RPMI7951 (cell line): Measurements from ENCODE around the gene CNOT6L. TPM values are rescaled to one million over a fixed set of nuclear protein-coding genes. Genes with fewer than 3 reads are reported as not detected.
"Not testable (repeated sequence)": the region's sequence is repeated elsewhere in the genome, so short reads cannot be mapped to it uniquely, and the experiment has no call there.

Experiments
- DNase-seq: peaks from one replicate; pipeline ENCODE4 v3.0.0-alpha.2; 2012; ENCODE audit warnings: low read depth
- total RNA-seq: library from RNA; depleted of rRNA; stranded (reverse); fragments of >200 nt; shearing (Covaris generic); gene quantifications from 2 replicates; pipeline ENCODE4 v1.2.3, GENCODE V29; 2014; rRNA removed

Gene CNOT6L
- total RNA-seq = 7.6 and 8.4 TPM in 2 replicates

DNA sequence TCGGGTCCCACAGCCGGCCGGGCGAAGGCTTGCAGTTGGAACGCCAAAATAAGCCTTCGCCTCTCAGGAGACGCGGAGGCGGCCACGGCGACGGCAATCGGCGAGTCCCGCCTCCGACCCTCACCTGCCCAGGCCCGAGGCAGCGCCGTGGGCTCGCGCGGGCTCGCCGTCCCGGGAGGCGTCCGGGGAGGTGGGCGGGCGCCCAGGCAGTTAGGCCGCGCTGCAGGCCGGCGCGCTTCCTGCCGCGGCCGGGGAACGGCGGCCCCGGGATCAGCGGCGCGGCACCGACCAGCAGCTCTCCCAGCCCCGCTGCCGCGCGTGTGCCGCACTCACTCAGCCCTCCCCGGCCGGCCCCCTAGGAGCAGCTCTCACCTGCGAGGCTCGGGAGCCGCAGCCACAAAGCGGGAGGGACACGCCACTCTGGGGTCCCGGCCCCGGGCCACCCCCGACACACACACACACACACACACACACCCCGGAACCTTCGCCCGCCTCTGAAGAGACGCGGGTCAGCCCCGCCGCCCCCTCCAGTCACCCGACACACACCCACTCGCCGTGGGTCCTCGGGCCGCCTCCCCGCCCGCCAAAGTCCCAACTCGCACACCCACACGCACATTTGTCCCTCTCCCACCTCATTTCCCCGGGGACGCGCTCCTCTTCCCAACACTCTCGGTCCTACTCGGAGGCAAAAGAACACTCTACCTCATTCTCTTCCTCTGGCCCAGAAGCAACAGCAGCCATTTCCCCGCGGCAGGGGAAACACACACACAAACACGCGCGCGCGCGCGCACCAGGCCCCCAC is at the start of gene CNOT6L:
TSS of gene CNOT6L (minus strand) at position 767 of the 802 bp plus-strand sequence. CDS start at position 707, 60 bp downstream.
- peak; percentile 47 for DNase-seq

DNA sequence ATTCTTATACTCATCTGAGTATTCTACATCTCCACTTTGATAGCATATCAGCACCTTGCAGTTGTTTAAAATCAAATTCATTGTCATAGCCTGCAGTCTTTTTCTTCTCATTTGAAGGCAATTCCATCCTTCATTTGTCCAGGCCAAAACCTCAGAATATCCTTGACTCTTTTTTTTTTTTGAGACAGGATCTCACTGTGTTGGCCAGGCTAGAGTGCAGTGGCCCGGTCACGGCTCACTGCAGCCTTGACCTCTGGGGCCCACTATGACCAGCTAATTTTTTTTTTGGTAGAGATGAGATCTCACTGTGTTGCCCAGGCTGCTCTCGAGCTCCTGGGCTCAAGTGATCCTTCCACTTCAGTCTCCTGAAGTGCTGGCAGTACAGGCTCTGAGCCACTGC is 46.1 kb upstream of the CNOT6L start:
- DNase-seq = no peak

DNA sequence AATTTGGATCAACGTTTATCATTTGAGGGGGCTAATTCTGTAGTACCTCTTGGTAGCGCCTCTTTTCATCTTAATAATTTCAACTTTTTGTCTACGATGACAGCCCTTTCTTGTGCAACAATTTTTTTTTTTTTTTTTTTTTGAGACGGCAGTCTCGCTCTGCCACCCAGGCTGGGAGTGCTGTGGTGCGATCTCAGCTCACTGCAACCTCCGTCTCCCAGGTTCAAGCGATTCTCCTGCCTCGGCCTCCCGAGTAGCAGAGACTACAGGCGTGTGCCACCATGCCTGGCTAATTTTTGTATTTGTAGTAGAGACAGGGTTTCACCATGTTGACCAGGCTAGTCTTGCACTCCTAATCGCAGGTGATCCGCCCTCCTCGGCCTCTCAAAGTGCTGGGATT is 44.2 kb upstream of the CNOT6L start:
- not testable (repeated sequence) for DNase-seq

DNA sequence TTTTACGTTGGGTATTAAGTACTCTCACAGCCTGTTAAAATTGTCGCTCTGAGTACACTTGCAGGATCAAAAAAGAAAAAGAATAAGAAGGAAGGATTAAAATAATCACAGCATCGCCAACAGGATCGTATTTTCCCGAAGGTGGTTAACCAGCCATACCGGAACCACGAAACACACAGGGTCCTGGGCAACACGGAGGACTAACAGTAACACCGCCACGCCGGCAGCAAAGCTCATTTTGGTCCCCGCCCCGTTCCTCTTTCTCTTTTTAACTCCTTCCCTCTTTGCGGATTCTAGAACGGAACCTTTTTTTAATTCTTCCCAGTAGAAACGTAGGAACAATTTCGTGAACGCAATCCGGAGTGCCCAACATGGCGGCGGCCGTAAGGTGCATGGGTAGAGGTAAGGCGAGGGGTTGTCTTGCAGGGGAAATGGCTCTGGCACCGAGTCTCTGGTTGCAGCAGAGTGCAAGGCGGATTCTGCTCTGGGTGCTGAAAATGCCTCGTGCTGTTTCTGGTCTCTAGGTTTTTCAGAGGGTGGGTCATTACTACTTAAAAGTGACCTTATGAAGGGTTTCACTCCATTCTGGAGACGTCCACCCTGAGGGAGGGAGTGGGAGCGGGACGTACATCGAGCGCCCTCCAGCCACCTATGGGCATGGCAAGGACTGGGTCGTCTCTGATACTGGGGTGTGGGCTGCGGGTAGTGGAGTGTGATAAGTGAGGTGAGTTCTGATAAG is 43.5 kb upstream of the CNOT6L start, which contains the start of gene MRPL1:
TSS of gene MRPL1 (plus strand) at position 353 of the 739 bp plus-strand sequence. CDS start at position 372, 19 bp downstream.
- peak; percentile 93 for DNase-seq

DNA sequence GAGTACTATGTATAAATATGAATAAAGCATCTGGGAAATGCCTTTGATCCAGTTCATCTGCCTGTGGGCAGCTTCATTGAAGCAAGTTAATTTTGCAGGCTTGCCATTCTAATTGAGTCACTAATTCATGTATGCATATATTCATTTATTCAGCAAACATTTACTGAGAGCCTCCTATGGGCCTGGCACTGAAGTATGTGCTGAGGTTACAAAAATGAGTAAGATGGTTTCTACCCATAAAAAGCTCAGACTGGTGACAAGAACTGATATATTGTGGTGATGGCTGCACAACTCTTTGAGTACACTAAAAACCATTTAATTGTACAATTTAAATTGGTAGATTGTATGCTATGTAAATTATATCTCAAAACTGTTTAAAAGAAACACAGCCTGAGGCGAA is 42.3 kb upstream of the CNOT6L start:
- DNase-seq = peak; percentile 8

DNA sequence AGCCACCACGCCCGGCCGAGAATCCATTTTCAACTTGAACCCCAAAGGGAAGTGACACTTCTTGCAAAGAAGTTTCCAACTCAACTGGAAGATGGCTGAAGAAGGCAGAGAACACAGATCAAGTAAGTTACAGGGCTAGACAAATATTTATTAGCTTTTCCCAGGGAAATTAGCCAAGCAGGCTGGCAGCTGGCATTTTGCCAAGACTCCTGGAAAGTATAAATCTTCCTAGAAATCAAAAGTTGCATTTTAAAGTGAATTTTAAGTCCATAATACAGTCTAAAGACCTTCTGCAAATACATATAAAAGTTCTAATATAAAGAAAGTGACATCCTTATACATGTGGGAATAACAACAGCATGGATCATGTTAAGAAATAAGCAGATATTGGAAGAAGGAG is 40.1 kb upstream of the CNOT6L start:
- no peak for DNase-seq

DNA sequence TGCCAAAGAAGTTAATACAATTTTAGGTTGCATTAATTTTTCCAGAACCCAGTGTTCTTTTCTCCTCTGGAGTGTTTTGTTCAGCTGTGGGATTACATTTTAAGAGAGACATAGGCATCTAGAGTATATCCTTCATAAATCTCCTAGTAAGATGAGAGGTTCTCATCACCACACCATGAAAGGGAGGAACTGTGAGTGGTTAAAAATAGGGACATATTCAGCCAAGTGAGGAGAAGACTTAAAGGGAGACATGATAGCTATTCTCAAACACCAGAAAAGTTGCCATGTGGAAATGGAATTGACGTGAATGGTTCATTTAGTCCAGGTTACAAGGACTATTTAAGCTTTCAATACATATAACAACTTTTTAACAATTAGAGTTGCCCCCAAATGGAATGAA is 37.0 kb upstream of the CNOT6L start:
- DNase-seq = no peak

DNA sequence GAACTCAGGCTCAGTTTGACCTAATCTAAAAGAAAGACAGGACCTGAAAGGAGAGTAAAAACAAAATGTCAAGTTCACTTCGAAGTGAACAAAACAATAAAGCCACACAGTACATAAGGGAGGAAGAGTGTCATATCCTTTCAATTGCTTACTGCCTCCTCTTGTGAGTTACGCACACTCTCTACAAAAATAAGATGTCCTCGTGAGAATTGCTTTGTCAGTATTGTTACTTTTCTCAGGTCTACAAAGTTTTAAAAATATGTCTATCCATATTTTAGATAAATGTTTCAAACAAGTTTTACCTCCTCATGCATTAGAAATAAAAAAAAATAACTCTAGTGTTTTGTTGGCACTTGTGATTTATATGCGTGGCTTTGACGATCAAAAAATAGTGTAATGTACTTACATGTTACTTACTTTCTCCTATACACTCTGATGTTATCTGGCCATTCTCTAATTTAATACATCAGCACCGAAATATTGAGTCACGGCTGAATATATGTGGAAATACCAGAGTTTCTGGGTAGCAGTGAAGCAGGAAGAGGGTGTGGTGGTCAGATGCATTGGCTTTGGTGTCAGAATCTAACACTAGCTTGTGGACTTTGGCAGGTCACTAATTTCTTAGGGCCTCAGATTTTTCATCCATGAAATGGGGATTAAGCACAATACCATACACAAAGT is 35.4 kb upstream of the CNOT6L start:
- no peak for DNase-seq

DNA sequence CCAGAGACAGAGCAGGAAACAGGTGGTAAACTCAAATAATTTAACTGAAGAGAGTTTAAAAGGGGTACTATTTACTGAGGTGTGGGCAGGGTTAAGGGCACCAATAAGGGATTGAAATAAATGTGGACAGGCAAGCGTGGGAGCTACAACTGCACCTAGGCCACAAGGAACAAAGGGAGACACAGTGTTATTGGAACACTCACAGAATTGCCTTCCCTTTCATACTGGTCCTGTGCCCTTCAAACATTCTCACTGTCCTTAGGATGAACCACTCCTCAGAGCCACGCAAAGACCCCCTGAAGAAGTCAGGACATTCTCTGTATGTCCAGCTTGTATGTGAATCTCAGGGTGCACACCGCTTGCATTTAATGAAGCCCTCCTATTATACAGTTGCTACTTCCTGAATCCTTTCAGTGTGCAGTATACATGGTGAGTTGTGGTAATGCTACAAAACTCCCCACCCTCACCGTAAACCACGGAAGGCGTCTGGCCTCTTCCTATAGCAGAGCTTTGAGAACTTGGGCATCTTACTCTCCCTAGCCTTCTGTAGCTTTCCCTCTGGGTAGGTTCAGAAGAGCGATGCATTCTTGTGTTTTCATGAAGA is 33.8 kb upstream of the CNOT6L start:
- DNase-seq = no peak

DNA sequence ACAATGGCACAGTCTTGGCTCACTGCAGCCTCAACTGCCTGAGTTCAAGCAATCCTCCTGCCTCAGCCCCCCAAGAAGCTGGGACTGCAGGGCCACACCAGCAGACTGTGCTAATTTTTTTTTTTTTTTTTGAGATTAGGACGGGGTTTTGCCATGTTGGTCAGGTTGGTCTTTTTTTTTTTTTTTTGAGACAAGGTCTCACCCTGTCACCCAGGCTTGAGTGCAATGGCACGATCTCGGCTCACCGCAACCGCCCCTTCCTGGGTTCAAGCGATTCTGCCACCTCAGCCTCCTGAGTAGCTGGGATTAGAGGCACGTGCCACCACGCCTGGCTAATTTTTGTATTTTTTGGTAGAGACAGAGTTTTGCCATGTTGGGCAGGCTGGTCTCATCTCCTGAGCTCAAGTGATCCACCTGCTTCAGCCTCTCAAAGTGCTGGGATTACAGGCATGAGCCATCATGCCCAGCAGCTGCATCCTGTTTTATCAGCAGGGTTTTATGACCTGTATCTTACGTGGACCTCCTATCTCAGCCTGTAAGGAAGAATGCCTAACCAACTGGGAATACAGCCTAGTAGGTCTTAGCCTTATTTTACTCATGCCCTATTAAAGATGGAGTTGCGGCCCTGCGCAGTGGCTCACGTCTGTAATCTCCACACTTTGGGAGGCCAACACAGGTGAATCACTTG is 30.3 kb upstream of the CNOT6L start:
- DNase-seq = no peak

DNA sequence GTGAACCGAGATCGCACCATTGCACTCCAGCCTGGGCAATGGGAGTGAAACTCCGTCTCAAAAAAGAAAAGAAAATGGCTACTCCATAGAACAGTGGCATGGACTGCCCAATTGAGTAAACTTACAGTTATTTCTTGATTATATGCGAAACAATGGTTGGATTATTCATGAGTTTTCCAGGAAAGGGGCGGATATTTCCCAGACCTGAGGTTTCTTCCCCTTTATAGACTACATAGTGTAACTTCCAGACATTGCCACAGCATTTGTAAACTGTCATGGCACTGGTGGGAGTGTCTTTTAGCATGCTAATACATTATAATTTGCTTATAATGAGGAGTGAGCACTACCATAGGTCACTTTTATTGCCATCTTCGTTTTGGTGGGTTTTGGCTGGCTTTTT is 29.3 kb upstream of the CNOT6L start:
- no peak for DNase-seq

DNA sequence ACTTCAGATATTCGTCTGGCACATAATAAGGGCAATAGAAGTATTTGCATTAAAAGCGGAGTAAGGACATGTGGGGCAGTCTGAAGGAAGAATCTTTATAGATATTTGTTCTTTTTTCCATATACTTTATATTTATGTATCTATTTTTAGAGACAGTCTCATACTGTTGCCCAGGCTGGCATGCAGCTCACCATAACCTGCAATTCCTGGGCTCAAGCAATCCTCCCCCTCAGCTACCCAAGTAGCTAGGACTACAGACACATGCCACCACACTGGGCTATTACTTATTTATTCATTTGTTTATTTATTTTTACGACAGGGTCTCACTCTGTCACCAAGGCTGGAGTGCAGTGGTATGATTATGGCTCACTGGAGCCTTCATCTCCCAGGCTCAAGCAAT is 26.8 kb upstream of the CNOT6L start:
- no peak for DNase-seq

DNA sequence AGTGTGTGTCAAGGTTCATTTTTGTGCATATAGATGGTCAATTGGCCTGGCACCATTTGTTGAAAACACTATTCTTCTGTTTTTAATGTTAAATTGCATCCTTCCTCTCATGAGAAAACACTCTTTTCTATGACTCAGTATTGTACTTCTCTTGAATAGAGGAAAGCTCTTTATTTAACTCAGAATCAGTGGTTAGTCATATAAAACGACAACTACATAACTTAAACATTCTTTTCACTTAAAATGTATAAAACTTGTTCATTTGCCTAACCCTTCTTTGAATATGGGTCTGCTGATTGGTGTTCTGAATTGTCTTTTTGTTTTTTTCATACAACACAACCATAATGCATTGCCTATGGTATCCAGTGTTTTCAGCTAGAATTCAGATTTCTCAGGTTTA is 26.2 kb upstream of the CNOT6L start:
- no peak for DNase-seq

DNA sequence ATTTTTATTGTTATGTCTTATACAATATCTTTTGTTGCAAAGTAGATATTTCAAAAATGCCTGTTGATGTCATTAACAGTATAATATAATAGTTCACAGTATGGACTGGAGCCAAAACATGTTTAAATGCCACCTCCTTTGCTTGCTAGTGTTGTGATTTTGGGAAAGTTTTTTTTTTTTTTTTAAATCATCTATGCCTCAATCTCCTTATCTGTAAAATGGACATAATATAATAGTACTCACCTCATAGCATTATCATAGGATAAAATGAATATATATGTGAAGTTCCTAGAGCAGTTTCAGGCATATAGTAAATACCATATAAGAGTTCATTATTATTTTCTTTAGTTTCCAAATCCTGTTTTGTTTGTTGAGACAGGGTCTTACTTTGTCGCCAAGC is 25.2 kb upstream of the CNOT6L start:
- no peak for DNase-seq

DNA sequence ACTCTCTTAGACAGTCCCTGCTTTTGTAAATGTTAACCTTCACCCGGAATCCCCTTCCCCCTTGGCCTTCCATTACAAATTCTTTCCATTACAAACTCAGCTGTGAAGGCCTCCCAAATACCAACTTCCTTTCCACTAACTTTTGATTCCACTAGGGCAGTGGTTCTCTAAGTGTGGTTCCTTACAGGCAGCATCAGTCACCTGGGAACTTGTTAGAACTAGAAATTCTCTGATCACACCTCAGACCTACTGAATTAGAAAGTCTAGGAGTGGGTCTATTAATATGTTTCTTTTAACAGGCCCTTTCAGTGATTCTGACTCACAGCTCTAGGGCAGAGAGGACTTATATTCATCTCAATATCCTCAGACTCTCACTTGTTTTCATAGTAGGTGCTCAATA is 24.5 kb upstream of the CNOT6L start:
- no peak for DNase-seq

DNA sequence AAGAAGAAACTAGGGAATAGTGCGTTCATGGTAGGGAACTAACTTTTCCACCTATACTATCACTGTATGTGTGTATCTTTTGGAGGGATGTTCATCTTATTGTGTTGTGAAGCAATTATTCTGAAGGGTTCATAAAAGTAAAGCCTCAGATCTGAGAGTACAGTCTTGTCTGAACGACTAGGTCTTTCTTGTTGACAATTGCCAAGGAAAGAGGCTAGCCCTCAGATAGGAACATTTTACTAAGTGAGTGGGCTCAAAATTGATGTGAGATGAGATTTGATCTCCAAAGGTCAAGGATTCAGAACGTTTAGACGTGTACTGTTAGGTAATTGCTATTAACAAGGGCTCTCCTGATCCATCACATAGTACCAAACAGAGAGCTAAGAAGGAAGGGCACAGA is 15.2 kb upstream of the CNOT6L start:
- DNase-seq = no peak

DNA sequence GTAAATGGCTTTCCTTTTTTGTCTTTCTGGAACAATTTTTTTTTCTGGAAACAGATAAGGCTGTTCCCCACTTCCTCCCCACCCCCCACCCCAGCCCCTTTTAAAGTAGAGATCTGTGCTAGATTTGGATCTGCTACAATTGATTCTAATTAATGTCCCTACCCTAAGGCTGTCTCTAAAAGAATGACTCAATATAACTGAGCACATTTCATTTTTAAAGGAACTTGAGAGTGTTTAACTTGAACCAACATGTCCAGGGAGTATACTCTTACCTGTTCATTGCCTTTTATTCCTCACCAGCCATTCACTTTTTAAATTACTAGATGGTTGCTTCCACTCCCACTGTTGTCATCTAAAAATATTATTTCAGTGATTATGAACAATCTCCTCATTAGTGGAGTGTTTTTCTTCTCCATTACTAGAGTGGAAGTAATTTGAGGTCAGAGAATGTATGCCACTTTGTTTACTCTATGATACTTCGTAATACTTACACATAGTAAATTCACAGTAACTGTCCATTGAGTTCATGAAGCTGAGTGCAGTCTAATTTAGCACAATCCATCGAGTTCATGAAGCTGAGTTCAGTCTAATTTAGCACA is 14.1 kb upstream of the CNOT6L start:
- no peak for DNase-seq

DNA sequence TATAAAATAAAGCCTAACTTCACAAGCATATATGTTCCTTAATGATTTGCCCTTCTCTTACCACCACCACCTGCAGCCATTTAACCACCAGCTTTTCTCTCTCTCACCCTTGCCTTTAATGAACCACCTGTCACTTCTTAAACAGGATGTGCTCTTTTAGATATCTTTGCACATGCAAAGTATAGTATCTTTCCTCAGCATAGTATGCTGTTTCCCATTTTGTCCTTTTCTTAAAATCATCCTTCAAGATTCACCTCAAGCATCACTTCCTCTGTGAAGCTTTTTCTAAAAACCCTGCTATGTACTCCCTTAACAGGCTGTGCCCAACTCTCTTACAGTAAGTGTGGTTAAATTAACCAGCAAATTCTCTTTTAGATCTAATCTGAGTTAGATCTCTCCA is 8.2 kb upstream of the CNOT6L start:
- DNase-seq = no peak

DNA sequence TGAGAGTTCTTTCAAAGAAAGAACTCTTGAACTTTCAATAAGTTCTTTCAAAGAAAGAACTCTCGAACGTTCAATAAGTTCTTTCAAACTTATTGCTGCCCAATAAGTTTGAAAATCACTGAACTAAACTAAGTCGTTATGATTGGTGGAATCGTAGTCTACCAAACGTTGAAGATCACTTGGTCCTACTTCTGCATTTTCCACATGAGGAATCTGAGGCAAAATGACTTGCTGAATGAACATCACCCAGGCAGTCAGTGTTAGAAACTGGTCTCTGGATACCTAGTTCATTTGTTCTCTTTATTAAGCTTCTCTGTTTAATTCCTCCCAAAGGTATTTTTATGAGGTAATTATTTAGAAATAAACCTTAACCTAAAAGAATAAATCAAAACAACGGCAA is 7.1 kb upstream of the CNOT6L start:
- no peak for DNase-seq

DNA sequence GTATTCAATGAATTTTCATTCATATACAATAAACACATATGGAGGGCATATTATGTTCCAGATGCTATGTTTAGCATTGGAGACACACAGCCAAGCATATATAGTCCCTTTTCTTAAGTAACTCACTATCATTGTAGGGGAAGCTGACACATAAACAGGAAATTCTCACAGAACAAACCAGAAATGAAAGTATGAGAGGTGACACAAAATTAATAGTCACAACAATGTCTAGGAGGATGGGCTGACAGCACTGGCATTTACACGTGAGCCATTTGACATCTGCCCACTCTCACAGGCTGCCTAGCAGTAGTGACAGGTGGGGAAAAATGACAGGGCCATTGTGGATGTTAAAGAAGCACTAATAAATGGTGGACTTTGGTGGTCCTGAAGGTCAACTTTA is 2.6 kb upstream of the CNOT6L start:
- no peak for DNase-seq
